ENCODE data around the gene RTN1. TPM values are rescaled to one million over a fixed set of nuclear protein-coding genes. Genes with fewer than 3 reads are reported as not detected.
"Not testable (repeated sequence)": the region's sequence is repeated elsewhere in the genome, so short reads cannot be mapped to it uniquely, and the experiment has no call there.

The RTN1 gene
- total RNA-seq, 2 donors from 2014 or later, result 0.60 to 3.4 TPM

DNA sequence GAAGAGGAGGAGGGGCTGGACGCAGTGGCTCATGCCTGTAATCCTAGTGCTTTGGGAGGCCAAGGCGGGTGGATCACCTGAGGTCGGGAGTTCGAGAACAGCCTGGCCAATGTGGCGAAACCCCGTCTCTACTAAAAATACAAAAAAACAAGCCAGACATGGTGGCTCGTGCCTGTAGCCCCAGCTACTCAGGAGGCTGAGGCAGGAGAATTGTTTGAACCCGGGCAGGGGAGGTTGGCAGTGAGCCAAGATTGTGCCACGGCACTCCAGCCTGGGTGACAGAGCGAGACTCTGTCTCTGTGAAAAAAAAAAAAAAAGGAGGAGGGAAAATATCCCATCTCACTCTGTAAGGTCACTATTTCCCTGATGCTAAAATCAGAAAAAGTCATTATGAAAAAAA lies 216.4 kb downstream of the RTN1 start:
- H3K36me3 Mint-ChIP-seq (ENCODE audit: low read depth); H3K4me3 Mint-ChIP-seq; DNase-seq; H3K4me1 Mint-ChIP-seq; H3K9me3 ChIP-seq (ENCODE audit: control insufficient read depth, low read length, poor library complexity, severe bottlenecking); H3K27me3 Mint-ChIP-seq; ATAC-seq; H3K27ac Mint-ChIP-seq: not testable (repeated sequence)

DNA sequence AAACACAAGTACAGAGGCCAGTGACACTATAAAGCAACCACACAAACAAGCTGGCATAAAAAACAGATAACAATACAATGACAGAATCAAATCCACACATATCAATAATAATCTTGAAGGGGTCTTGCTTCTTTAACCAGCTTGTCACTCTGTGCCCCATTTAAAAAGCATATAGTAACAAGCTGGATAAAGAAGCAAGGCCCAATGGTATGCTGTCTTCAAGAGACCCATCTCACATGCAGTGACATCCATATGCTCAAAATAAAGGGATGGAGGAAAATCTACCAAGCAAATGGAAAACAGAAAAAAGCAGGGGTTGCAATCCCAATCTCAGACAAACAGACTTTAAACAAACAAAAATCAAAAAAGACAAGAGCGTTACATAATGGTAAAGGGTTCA lies 223.7 kb downstream of the RTN1 start:
- not testable (repeated sequence) for H3K36me3 Mint-ChIP-seq (ENCODE audit: low read depth); H3K4me1 Mint-ChIP-seq; H3K27me3 Mint-ChIP-seq; ATAC-seq; H3K27ac Mint-ChIP-seq; DNase-seq; H3K9me3 ChIP-seq (ENCODE audit: control insufficient read depth, low read length, poor library complexity, severe bottlenecking); H3K4me3 Mint-ChIP-seq

DNA sequence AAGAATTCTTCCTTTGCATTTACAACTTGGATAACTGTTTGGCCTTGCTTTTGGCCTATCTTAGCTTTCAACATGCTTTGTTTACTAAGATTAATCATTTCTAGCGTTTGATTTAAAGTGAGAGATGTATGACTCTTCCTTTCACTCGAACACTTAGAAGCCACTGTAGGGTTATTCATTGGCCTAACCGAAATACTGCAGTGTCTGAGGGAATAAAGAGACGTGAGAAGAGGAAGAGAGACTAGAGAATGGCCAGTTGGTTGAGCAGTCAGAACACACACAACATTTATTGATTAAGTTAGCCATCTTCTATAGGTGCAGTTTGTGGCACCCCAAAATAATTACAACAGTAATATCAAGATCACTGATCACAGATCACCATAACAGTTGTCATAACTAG lies 231.7 kb downstream of the RTN1 start:
- Mint-ChIP-seq H3K4me3 (no peak overlapping the region), H3K27ac (no peak overlapping the region), H3K4me1 (no peaks in the 10 kb centered on the region), H3K36me3 (ENCODE audit: low read depth) (no peaks in the 10 kb centered on the region), H3K27me3 (peaks cover 6% of the 10 kb centered on the region)
- no peaks in the 10 kb centered on the region for H3K9me3 ChIP-seq (ENCODE audit: control insufficient read depth, low read length, poor library complexity, severe bottlenecking)
- no peak for ATAC-seq
- DNase-seq, result no peak

DNA sequence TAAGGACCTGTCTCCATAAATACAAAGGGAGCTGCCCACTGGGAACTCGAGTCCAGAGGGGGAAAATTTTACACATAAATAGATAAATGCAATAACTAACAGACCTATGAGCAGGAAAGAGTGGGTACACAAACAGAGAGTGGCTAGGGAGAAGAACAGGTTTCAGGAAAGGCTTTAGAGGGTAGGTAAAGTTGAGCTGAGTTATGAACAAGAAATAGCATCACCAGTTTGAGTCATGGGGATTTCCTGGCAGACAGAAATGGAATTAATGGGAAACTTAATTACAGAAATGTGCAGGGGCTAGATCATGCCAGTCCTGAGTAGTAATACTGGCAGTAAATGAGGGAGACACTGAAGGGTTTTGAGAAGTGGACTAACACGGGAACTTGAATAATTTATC lies 236.0 kb downstream of the RTN1 start:
- peaks cover 3% of the 10 kb centered on the region for H3K36me3 Mint-ChIP-seq (ENCODE audit: low read depth)
- no peak for ATAC-seq
- peaks cover 45% of the 10 kb centered on the region for H3K27me3 Mint-ChIP-seq

DNA sequence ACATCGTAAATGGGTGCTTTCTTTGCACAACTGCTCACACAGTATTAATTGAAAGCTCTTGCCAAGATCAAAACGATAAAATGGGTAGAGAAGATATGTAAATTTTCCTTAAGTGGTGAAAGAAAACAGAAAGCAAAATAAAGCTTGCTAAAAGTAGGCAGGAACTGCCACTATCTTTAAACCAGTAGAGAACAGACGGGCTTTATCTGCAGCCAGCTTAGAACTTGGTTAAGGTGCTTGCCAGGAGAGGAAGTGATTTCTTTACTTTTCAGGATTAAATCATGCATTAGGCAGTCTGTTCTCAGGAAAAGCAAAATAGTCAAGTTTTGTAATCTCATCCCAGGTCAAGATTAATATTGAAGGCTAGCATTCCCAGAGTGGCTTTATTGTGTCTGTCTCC lies 237.1 kb downstream of the RTN1 start:
- Mint-ChIP-seq H3K36me3 (ENCODE audit: low read depth) (peaks cover 4% of the 10 kb centered on the region), H3K27ac (no peak overlapping the region)
- ATAC-seq, result no peak

More for the DNA sequence above, 236.0 kb downstream of the RTN1 start:
- peaks cover 2% of the 10 kb centered on the region for H3K4me1 Mint-ChIP-seq
- no peak overlapping the region for H3K27ac Mint-ChIP-seq
- no peak overlapping the region for H3K4me3 Mint-ChIP-seq
- no peaks in the 10 kb centered on the region for H3K9me3 ChIP-seq (ENCODE audit: control insufficient read depth, low read length, poor library complexity, severe bottlenecking)
- no peak for DNase-seq

DNA sequence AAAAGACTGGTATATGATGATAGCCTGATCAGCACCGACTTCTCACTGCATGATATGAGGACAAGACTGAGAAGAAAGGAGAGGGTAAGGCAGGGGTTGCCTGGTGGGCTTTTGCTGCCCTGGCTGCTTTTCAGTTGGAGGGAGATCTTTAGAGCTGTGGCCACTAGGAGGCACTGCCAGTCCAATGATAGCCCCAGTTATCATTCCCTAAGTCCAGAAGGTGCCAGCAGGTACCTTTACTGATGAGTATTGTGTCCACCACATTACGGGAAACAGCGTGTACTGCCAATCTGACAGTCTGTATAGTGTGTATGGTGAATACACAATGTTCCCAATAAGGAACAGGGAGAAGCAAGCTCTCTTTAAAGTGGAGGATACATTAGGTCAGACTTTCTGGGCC lies 238.2 kb downstream of the RTN1 start:
- peaks cover 62% of the 10 kb centered on the region for H3K27me3 Mint-ChIP-seq
- ATAC-seq (no peak), DNase-seq (no peak)
- H3K4me3 Mint-ChIP-seq, result no peak overlapping the region
- H3K36me3 Mint-ChIP-seq (ENCODE audit: low read depth), result peaks cover 4% of the 10 kb centered on the region
- no peaks in the 10 kb centered on the region for H3K9me3 ChIP-seq (ENCODE audit: control insufficient read depth, low read length, poor library complexity, severe bottlenecking)
- no peak overlapping the region for H3K27ac Mint-ChIP-seq
- peaks cover 2% of the 10 kb centered on the region for H3K4me1 Mint-ChIP-seq

More for the DNA sequence above, 237.1 kb downstream of the RTN1 start:
- peaks cover 54% of the 10 kb centered on the region for H3K27me3 Mint-ChIP-seq
- peaks cover 2% of the 10 kb centered on the region for H3K4me1 Mint-ChIP-seq
- H3K4me3 Mint-ChIP-seq, result no peak overlapping the region
- H3K9me3 ChIP-seq (ENCODE audit: control insufficient read depth, low read length, poor library complexity, severe bottlenecking), result no peaks in the 10 kb centered on the region
- no peak for DNase-seq

DNA sequence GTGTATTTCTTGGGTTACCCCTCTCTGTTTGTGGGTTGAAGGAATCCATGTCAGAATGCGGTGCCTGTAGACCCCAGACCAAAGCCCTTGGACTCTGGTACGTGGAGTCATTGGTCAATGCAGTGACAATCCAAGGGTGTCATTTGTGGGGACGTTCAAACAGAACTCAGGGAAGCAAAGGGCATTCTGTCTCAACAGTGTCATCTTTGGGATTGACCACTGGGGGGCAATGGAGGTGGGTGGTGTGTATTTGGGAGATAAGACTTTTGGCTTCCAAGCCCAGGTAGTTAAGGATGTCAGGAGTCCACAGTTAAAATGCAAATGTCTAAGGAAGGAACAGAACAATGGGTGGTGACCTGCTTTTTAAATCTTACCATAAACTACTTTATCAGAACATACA lies 239.3 kb downstream of the RTN1 start:
- H3K27me3 Mint-ChIP-seq, result peaks cover 70% of the 10 kb centered on the region
- ATAC-seq, result no peak
- H3K4me3 Mint-ChIP-seq, result no peak overlapping the region
- peaks cover 2% of the 10 kb centered on the region for H3K4me1 Mint-ChIP-seq
- no peaks in the 10 kb centered on the region for H3K9me3 ChIP-seq (ENCODE audit: control insufficient read depth, low read length, poor library complexity, severe bottlenecking)
- peaks cover 4% of the 10 kb centered on the region for H3K36me3 Mint-ChIP-seq (ENCODE audit: low read depth)
- DNase-seq, result no peak
- no peak overlapping the region for H3K27ac Mint-ChIP-seq

DNA sequence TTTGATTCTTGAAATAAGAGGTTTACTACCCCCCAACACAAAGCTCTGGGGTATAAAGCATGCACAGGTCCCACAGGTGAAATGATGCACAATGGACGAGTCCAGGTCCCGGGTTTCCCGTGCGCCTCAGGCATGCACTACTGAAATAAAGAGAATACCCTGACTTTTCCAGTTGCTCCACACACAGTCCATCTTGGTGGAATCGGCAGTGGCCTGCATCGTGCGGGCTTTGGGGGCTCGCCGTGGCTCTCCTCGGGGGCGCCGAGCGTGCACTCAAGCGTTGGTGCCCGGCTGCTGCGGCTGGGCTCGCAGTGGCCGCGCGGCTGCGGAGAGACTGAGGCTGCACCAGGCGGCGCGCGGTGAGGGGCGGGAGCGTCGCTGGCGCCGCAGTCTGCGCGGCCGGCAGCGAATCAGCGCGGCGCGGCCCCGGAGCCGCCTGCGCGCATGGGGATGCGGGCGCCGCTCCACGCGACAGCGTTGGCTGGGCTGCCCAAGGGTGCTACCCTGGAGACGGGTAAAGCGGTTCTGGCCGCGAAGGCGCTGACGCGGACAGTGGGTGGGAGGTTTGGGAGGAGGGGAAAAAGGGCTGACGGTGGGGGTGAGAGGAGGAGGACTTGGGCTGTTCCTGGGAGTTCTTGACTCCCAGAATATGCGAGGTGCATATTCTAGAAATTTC lies 240.2 kb downstream of the RTN1 start:
- DNase-seq (no peak), ATAC-seq (no peak)
- Mint-ChIP-seq H3K4me3 (peak overlapping the region; percentile 25), H3K36me3 (ENCODE audit: low read depth) (peaks cover 4% of the 10 kb centered on the region), H3K4me1 (peaks cover 2% of the 10 kb centered on the region), H3K27me3 (peaks cover 65% of the 10 kb centered on the region), H3K27ac (no peak overlapping the region)
- no peaks in the 10 kb centered on the region for H3K9me3 ChIP-seq (ENCODE audit: control insufficient read depth, low read length, poor library complexity, severe bottlenecking)

DNA sequence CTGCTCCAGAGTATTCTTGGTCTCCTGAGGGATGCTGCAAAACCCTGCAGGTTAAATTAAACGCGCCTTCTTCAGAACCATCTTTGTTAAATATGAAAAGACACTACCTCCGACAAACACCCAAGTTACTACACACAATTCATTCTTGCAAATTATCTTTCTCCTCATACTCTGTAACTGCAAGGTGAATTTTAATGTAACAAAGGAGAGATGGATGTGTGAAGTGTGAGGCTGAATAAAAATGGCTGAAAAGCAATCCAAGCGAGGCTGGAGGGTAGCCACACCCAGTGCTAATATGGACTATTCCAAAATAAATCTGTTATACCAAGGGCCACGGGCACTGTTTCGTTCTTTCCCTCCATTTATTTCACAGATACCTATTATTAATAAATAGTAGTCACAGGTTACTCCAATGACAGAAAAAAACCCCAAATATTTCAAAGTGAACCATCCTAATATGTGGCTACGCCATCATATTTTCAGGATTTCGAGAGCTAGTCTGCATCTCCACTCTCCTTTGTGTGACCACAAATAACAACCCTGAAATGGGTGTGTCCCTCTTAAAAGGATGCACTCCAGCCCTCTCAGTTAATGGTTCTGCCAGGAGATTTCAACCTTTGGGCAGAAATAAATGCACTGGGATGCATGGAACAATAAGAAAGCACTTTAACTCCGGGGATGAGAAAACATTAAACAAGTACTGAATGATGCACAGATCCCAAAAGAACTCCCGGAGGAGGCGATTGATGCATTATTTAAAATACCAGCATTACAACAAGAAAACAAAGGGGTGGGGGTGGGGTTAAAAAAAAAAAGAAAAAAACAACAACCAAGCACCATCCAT lies 240.9 kb downstream of the RTN1 start:
- no peak overlapping the region for H3K27ac Mint-ChIP-seq
- no peak for ATAC-seq
- H3K27me3 Mint-ChIP-seq, result peaks cover 65% of the 10 kb centered on the region
- DNase-seq, result no peak
- H3K4me3 Mint-ChIP-seq, result no peak overlapping the region
- H3K4me1 Mint-ChIP-seq, result peaks cover 2% of the 10 kb centered on the region
- no peaks in the 10 kb centered on the region for H3K9me3 ChIP-seq (ENCODE audit: control insufficient read depth, low read length, poor library complexity, severe bottlenecking)
- H3K36me3 Mint-ChIP-seq (ENCODE audit: low read depth), result peaks cover 4% of the 10 kb centered on the region

DNA sequence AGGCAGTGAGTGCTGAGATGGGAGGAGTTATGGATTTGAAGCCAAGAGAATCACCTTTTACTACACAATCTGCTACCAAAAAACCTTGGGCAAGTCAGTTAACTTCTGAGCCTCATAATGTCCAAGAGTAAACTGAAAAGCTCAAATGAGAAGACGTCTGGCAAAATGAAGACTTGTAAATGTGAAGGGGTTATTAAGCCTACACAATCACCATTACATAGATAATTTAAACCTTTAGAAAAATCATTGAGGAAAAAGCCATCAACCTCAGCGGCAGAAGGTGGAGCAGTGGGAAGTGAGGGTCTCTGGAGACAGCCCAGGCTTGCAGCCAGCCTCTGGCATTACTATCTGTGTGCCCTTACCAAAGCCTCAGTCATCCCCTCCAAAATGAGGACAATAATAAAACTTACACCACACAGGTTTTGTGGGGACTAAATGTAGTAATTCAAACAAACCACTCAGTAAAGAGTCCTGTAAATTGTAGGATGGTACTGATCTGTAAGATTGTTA lies 243.5 kb downstream of the RTN1 start:
- Mint-ChIP-seq H3K36me3 (ENCODE audit: low read depth) (peaks cover 4% of the 10 kb centered on the region), H3K27me3 (peaks cover 54% of the 10 kb centered on the region), H3K4me3 (no peak overlapping the region), H3K27ac (no peak overlapping the region), H3K4me1 (peaks cover 2% of the 10 kb centered on the region)
- no peaks in the 10 kb centered on the region for H3K9me3 ChIP-seq (ENCODE audit: control insufficient read depth, low read length, poor library complexity, severe bottlenecking)
- DNase-seq, result no peak
- no peak for ATAC-seq

DNA sequence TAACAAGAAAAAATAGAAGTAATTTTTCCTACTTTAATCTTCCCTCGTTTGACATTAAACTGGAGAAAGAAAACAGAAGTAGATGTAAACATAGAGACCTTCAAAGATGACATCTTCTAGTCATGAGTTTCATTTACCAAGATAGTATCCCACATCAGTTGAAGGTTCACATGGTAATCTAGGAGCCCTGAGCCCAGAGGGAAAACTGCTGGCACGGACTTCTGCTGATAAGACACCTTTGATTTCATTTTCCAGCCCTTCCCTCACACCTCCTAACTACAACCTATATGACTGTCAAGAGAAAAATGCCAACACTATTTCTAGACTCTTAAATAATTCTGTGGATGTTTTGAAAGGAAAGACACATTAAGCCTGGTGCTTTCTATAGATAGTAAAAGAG lies 247.9 kb downstream of the RTN1 start:
- DNase-seq (no peak), ATAC-seq (no peak)
- H3K9me3 ChIP-seq (ENCODE audit: control insufficient read depth, low read length, poor library complexity, severe bottlenecking), result no peaks in the 10 kb centered on the region
- Mint-ChIP-seq H3K4me3 (no peak overlapping the region), H3K27ac (no peak overlapping the region), H3K36me3 (ENCODE audit: low read depth) (no peaks in the 10 kb centered on the region), H3K4me1 (no peaks in the 10 kb centered on the region), H3K27me3 (peaks cover 22% of the 10 kb centered on the region)

DNA sequence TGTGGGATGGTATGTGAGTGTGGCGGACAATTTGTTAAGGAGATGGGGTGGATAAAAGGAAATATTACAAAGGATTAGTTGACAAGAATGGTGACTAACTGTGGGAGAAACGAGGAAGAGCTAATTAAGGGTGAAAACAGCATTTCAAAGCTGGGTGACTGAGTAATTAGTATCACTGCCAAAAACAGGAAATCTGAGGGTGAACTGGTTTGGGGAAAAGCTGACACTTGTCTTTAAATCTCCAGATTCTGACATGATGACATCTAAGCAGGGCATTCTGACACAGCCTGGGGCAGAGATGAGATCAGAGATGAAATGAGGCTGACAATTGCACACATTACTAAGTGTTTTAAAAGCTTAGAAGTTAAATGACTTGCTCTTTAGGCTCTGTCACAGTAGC lies 251.5 kb downstream of the RTN1 start:
- Mint-ChIP-seq H3K36me3 (ENCODE audit: low read depth) (no peaks in the 10 kb centered on the region), H3K4me3 (no peak overlapping the region), H3K4me1 (no peaks in the 10 kb centered on the region), H3K27me3 (peaks cover 13% of the 10 kb centered on the region), H3K27ac (no peak overlapping the region)
- DNase-seq (no peak), ATAC-seq (no peak)
- H3K9me3 ChIP-seq (ENCODE audit: control insufficient read depth, low read length, poor library complexity, severe bottlenecking), result no peaks in the 10 kb centered on the region

DNA sequence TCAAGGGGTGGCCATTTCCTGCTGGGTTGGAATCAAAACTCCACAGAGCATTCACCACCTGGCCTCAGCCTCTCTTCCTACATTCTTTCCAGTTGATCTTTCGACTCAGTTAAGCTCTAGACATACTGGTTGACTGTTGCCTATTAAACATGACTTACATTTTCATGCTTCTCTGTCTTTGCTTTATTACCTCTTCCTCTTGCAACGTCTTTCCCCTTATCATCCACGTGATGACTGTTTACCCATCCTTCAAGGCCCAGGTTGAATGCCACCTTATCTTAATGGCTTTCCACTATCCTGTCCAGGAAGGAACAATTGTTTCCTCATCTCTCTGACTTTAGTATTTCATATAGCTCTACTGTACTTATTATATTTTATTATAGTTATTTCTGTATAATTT lies 269.5 kb downstream of the RTN1 start:
- no peaks in the 10 kb centered on the region for H3K9me3 ChIP-seq (ENCODE audit: control insufficient read depth, low read length, poor library complexity, severe bottlenecking)
- no peak overlapping the region for H3K27ac Mint-ChIP-seq
- no peak overlapping the region for H3K4me3 Mint-ChIP-seq
- DNase-seq (no peak), ATAC-seq (no peak)
- H3K27me3 Mint-ChIP-seq, result peaks cover 30% of the 10 kb centered on the region
- H3K4me1 Mint-ChIP-seq, result no peaks in the 10 kb centered on the region
- peaks cover 4% of the 10 kb centered on the region for H3K36me3 Mint-ChIP-seq (ENCODE audit: low read depth)
